GM18519 (cell line): ENCODE data around the gene BEND3.
"Not testable (repeated sequence)": the region's sequence is repeated elsewhere in the genome, so short reads cannot be mapped to it uniquely, and the experiment has no call there.

Source experiments
- ATAC-seq: cut with Tn5 transposase; IDR thresholded peaks from one replicate; pipeline ENCODE4 v1.9.1; 2021; ENCODE audit warnings: mild to moderate bottlenecking, moderate library complexity; ENCODE audit not compliant: unreplicated experiment, low FRiP score

The BEND3 gene

GRCh38 chr6:107056796-107057195 is 58.5 kb downstream of the BEND3 start:
- no peak for ATAC-seq

GRCh38 chr6:107047807-107048206 is 67.5 kb downstream of the BEND3 start:
- ATAC-seq = no peak

- no peak for ATAC-seq
Observed at GRCh38 chr6:107045826-107046675, 69.3 kb downstream of the BEND3 start.

- no peak for ATAC-seq
Observed at GRCh38 chr6:107033126-107033525, 82.2 kb downstream of the BEND3 start.

GRCh38 chr6:107032051-107032450 is 83.3 kb downstream of the BEND3 start:
- no peak for ATAC-seq

- ATAC-seq = no peak
Observed at GRCh38 chr6:107030151-107030550, 85.2 kb downstream of the BEND3 start.

- ATAC-seq = no peak
Observed at GRCh38 chr6:107026965-107027364, 88.3 kb downstream of the BEND3 start.

GRCh38 chr6:107021446-107022185 is 93.7 kb downstream of the BEND3 start:
- ATAC-seq = no peak

- ATAC-seq = no peak
Observed at GRCh38 chr6:107020239-107020638, 95.1 kb downstream of the BEND3 start.

- ATAC-seq = not testable (repeated sequence)
Observed at GRCh38 chr6:107019628-107020027, 95.7 kb downstream of the BEND3 start.

- no peak for ATAC-seq
Observed at GRCh38 chr6:107019047-107019446, 96.3 kb downstream of the BEND3 start.
